Parathyroid adenoma (tissue), 2 donors: ENCODE measurements around the gene ATAD2B.

Experiments
- H2AFZ ChIP-seq: fragments of 300-600 bp; sonication (generic); one replicate; pipeline ENCODE4 v1.7.0; 2017; ENCODE audit warnings: antibody characterized with exemption, mild to moderate bottlenecking
- H3K27ac ChIP-seq: fragments of 300-600 bp; sonication (generic); one replicate; pipeline ENCODE4 v1.7.0; 2017
- H3K27me3 ChIP-seq: fragments of 300-600 bp; sonication (generic); one replicate; pipeline ENCODE4 v1.7.0; 2017; ENCODE audit warnings: low read length; ENCODE audit not compliant: control insufficient read depth, insufficient read depth
- H3K36me3 ChIP-seq: fragments of 300-600 bp; sonication (generic); one replicate; pipeline ENCODE4 v1.7.0; 2017; ENCODE audit warnings: low read length; ENCODE audit not compliant: control insufficient read depth, insufficient read depth
- H3K4me1 ChIP-seq: fragments of 300-600 bp; sonication (generic); one replicate; pipeline ENCODE4 v1.7.0; 2017; ENCODE audit warnings: control low read depth
- H3K4me2 ChIP-seq: fragments of 300-600 bp; sonication (generic); one replicate; pipeline ENCODE4 v1.7.0; 2017; ENCODE audit warnings: low read length
- H3K4me3 ChIP-seq: fragments of 300-600 bp; sonication (generic); one replicate; pipeline ENCODE4 v1.7.0; 2017; ENCODE audit warnings: low read depth, low read length
- H3K79me2 ChIP-seq: fragments of 300-600 bp; sonication (generic); one replicate; pipeline ENCODE4 v1.7.0; 2017; ENCODE audit warnings: control low read depth
- H3K9ac ChIP-seq: fragments of 300-600 bp; sonication (generic); one replicate; pipeline ENCODE4 v1.7.0; 2017; ENCODE audit warnings: mild to moderate bottlenecking
- H3K9me3 ChIP-seq: fragments of 300-600 bp; sonication (generic); one replicate; pipeline ENCODE4 v1.7.0; 2017; ENCODE audit warnings: low read length; ENCODE audit not compliant: control insufficient read depth
- TF ChIP-seq, protein P1 (sequence below): fragments of 300-600 bp; sonication (generic); IDR thresholded peaks from one replicate; pipeline ENCODE4 v1.7.0; 2017; ENCODE audit warnings: antibody characterized with exemption, mild to moderate bottlenecking
- donor health status: primary hyperparathyroidism.

ATAD2B gene

DNA sequence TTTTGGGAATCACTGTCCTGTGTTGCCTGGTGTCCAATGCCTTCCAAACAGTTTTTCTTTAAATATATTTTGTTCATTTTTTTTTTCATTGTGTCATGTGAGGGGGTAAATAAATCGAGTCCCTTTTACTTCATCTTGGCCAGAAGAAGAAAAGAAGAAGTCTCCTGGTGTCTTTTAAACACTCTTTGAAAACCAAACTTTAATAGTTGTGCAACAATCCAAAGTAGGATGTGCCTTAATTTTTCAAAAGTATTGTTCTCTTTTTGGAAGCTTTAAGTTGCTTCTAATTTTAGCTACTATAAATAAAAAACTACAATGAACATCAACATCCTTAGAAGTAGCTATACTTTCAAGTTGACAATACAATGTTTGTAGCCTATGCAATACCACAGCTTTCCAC lies 154.9 kb downstream of the ATAD2B start:
- Histone ChIP-seq H3K36me3 (no peaks in the 10 kb centered on the region), H2AFZ (no peak overlapping the region), H3K4me2 (no peak overlapping the region), H3K27ac (no peak overlapping the region), H3K4me3 (no peak overlapping the region), H3K9me3 (no peaks in the 10 kb centered on the region), H3K79me2 (no peaks in the 10 kb centered on the region), H3K4me1 (no peaks in the 10 kb centered on the region), H3K9ac (no peak overlapping the region), H3K27me3 (no peaks in the 10 kb centered on the region)
- TF ChIP-seq, protein P1, sequence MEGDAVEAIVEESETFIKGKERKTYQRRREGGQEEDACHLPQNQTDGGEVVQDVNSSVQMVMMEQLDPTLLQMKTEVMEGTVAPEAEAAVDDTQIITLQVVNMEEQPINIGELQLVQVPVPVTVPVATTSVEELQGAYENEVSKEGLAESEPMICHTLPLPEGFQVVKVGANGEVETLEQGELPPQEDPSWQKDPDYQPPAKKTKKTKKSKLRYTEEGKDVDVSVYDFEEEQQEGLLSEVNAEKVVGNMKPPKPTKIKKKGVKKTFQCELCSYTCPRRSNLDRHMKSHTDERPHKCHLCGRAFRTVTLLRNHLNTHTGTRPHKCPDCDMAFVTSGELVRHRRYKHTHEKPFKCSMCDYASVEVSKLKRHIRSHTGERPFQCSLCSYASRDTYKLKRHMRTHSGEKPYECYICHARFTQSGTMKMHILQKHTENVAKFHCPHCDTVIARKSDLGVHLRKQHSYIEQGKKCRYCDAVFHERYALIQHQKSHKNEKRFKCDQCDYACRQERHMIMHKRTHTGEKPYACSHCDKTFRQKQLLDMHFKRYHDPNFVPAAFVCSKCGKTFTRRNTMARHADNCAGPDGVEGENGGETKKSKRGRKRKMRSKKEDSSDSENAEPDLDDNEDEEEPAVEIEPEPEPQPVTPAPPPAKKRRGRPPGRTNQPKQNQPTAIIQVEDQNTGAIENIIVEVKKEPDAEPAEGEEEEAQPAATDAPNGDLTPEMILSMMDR, result no peak

DNA sequence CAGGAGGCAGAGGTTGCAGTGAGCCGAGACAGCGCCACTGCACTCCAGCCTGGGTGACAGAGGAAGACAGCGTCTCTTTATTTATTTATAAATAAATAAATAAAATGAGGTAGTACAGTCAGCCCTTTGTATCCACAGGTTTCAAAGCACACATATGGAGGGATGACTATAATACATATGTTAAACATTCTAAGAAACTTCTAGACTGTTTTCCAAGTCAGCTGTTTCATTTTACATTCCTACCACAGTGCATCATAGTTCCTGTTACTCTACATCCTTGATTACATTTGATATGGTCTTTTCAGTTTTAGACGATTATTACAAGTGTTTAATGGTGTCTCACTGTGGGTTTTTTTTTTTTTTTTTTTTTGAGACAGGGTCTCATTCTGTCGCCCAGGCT lies 157.6 kb downstream of the ATAD2B start:
- Histone ChIP-seq H3K9ac (no peak overlapping the region), H3K4me3 (no peak overlapping the region), H3K79me2 (no peaks in the 10 kb centered on the region), H3K9me3 (no peaks in the 10 kb centered on the region), H3K4me1 (no peaks in the 10 kb centered on the region), H3K4me2 (no peak overlapping the region), H2AFZ (no peak overlapping the region), H3K27me3 (no peaks in the 10 kb centered on the region), H3K27ac (no peak overlapping the region), H3K36me3 (no peaks in the 10 kb centered on the region)
- TF ChIP-seq, protein P1, result no peak

DNA sequence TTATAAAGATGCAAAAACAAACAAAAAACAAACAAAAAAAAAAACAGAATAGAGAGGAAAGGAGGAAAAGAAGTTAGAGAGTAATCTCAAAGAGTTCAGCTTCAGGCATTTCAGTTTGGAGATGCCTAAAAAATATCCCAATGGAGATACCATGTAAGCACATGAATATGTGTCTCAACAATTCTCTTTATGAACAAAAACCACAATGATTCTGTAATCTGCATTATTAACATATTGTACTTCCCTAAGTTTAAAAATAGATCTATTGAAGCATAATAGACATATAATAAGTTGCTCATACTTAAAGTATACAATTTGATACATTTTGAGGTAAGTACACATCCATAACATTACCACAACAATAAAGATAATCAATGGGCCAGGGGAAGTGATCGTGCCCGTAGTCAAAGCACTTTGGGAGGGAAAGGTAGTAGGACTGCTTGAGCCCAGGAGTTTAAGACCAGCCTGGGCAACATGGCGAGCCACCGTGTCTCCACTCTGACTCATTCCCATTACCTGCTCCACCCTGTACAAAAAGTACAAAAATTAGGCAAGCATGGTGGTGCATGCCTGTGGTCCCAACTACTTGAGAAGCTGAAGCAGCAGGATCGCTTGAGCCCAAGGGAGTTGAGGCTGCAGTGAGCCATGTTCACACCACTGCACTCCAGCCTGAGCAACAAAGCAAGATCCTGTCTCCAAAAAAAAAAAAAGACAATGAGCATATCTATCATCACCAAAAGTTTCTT lies 158.9 kb downstream of the ATAD2B start:
- H3K4me2 ChIP-seq, result no peak overlapping the region
- H2AFZ ChIP-seq, result no peak overlapping the region
- no peaks in the 10 kb centered on the region for H3K9me3 ChIP-seq
- H3K36me3 ChIP-seq, result no peaks in the 10 kb centered on the region
- H3K9ac ChIP-seq, result no peak overlapping the region
- TF ChIP-seq, protein P1, result no peak
- H3K27ac ChIP-seq, result no peak overlapping the region
- no peaks in the 10 kb centered on the region for H3K79me2 ChIP-seq
- H3K4me3 ChIP-seq, result no peak overlapping the region
- no peaks in the 10 kb centered on the region for H3K4me1 ChIP-seq
- no peaks in the 10 kb centered on the region for H3K27me3 ChIP-seq

DNA sequence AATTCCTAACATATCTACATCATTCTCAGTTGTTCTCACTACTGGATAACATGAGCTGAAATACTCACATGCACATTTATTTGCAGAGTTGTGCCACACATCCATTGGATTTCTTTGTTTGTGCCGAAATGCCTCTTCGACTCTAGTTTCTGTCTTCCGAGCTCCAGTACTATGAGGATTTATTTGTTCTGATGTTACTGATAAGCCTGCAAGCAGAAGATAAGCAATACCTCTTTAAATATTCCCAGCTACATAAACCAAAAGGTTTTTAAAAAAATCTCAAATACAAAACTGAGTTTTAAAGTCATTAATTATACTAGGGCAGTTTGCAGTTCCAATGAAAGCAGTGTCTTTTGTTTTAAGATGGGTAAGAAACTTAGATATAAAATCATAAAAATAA lies 164.8 kb downstream of the ATAD2B start:
- Histone ChIP-seq H3K4me3 (no peak overlapping the region), H2AFZ (no peak overlapping the region), H3K36me3 (no peaks in the 10 kb centered on the region), H3K4me1 (no peaks in the 10 kb centered on the region), H3K27me3 (no peaks in the 10 kb centered on the region), H3K27ac (no peak overlapping the region), H3K9ac (no peak overlapping the region), H3K79me2 (no peaks in the 10 kb centered on the region), H3K4me2 (no peak overlapping the region), H3K9me3 (no peaks in the 10 kb centered on the region)
- TF ChIP-seq, protein P1, result no peak

DNA sequence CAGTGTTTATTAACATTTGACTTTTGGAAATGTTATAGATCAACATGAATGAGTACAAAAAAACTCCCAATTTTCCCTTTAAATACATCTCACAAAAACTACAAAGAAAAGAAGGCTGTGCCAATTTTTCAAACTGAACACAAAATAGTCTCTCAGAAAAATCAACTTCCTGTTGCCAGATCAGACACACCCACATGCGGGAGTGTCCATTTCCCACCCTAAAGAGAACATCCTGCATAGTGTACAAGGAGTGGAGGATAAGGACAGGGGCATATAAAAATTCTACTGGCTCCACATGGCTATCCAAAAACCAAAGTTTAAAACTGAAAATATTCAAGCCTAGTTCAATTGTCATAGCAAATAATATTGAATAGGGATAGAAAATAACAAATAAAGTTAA lies 165.3 kb downstream of the ATAD2B start:
- no peaks in the 10 kb centered on the region for H3K36me3 ChIP-seq
- H2AFZ ChIP-seq, result no peak overlapping the region
- no peaks in the 10 kb centered on the region for H3K4me1 ChIP-seq
- H3K4me3 ChIP-seq, result no peak overlapping the region
- no peak overlapping the region for H3K27ac ChIP-seq
- H3K27me3 ChIP-seq, result no peaks in the 10 kb centered on the region
- H3K9me3 ChIP-seq, result no peaks in the 10 kb centered on the region
- no peaks in the 10 kb centered on the region for H3K79me2 ChIP-seq
- TF ChIP-seq, protein P1, result no peak
- H3K9ac ChIP-seq, result no peak overlapping the region
- H3K4me2 ChIP-seq, result no peak overlapping the region
